Endometrial microvascular endothelial cells (primary cell): ENCODE results near the gene KIAA0040. TPM values are rescaled to one million over a fixed set of nuclear protein-coding genes. Genes with fewer than 3 reads are reported as not detected.
"Not testable (repeated sequence)": the region's sequence is repeated elsewhere in the genome, so short reads cannot be mapped to it uniquely, and the experiment has no call there.

ENCODE experiments used
- in situ Hi-C: cut with HindIII; loops from 2 replicates; pipeline ENCODE4 v1.10.0; 2017; ENCODE audit warnings: low sequenced_read_pairs, low pct_unique_long_range_greater_than_20kb; ENCODE audit errors: inconsistent ontology term
- total RNA-seq: library from RNA; depleted of rRNA; stranded (reverse); fragments of >200 nt; gene quantifications from one replicate; pipeline ENCODE4 v1.2.3, GENCODE V29; 2015; ENCODE audit errors: inconsistent ontology term

Gene KIAA0040
- total RNA-seq, 1 donor from 2014 or later = 5.9 TPM

DNA sequence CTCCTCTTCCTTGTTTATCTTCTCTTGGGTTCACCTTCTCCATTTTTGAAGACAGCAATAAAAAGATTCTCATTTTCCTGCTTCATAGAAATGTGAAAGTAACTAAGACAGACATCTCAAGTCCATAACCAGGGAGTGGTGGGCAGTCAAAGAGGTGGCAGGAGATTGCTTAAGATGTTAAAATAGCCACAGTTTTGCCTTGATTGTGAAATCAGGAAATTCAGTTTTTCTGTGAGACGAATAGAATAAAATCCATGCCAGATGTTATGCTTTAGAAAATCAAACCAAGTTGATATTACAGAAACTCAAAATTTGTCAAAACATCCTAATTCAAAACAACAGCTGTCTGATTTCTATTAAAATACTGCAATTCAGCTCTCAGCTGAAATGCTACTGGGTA lies 67.7 kb downstream of the KIAA0040 start:
- in situ Hi-C loops = no loop called here

DNA sequence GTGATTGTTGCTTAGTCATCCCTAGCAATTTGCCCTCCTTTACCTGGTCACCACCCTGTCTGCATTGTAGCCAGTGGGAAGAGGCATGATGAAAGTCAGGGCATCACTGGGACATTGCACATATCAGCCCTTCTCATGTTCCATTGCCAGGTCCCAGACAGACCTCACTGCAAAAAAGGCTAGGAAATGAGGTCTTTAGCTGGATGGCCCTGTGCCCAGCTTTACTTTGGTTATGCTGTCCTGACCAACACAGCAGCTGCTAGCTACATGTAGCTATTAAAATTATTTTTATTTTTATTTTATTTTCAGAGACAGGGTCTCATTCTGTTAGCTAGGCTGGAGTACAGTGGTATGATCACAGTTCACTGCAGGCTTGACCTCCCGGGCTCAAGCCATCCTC lies 72.1 kb downstream of the KIAA0040 start:
- in situ Hi-C loops = no loop called here

DNA sequence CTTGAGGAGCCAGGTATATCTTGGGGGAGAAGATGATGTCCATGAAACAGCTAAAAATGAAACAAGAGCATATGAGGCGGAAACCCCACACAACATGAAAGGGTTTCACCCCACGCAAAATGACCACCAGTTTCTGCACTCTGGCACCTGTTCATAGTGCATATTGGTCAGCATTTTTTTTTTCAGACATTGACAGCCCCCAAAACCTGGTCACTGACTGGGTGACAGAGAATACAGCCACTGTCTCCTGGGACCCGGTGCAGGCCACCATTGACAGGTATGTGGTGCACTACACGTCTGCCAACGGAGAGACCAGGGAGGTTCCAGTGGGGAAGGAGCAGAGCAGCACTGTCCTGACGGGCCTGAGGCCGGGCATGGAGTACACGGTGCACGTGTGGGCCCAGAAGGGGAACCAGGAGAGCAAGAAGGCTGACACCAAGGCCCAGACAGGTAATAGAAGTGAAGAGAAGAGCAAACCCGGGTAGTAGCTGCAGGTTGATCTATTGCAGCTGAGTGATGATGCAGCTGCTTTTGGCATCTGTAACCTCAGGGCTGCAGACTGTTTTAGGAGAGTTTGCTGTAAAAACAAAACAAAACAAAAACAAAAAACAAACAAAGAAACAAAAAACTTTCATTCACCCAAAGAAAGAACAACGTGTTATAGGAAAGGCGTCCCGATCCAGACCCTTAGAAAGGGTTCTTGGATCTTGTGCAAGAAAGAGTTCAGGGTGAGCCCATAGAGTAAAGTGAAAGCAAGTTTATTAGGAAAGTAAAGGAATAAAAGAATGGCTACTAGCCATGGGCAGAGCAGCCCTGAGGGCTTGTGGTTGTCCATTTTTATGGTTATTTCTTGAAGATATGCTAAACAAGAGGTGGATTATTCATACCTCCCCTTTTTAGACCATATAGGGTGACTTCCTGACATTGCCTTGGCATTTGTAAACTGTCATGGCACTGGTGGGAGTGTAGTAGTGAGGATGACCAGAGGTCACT lies 73.9 kb downstream of the KIAA0040 start:
- in situ Hi-C loops = no loop called here

DNA sequence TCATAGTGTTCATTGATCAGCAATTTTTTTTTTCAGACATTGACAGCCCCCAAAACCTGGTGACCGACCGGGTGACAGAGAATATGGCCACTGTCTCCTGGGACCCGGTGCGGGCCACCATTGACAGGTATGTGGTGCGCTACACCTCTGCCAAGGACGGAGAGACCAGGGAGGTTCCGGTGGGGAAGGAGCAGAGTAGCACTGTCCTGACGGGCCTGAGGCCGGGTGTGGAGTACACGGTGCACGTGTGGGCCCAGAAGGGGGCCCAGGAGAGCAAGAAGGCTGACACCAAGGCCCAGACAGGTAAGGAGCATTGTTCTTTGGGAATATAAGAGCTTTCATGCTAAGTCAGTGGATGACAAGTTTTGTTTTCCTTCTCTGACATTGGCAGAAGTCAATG lies 75.7 kb downstream of the KIAA0040 start:
- in situ Hi-C loops = no loop called here

DNA sequence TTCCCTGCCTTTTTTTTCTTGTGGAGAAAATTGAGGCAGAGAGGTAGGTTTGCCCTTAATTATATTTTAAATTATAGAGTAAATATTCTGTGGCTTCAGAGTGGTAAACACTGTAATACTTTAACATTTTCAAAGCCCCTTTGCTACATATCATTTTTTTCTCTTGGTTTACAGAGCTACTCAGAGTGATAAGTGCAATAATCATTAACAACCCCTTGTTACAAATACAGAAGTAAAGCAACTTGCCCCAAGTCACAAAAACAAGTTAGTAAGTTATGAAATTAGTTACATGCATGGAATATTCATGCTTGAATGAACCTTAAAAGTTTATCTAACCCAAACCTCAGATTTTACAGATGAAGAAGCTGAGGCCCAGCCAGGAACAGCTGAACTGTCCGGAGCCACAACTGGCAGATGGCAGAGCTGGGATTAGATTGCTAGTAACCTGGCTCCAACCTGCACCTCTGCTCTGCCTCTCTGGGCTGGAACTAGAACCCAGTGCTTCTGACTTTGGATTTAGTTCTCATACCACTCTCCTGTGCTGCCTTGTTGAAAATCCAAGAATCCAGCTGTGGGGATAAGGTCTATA lies 76.3 kb downstream of the KIAA0040 start:
- in situ Hi-C loops = no loop called here

DNA sequence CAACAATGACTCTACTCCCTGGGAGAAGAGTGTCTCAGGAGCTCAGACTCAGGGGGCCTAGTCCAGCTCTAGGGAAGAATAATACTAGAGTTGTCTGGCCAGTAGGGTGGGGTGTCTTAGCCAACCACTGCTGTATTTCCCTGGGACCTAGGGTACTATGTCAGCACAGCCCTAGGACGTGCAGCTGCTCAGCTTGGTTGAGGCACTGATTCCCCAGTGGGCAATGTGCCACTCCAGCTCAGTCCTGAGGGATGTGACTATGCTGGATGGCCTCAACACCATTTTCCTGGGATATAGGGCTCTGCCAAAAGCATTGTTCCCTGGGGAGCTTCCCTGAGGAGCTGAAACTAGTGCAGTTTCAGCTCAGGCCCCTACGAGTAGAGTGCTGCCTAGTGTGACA lies 77.6 kb downstream of the KIAA0040 start:
- in situ Hi-C loops = no loop called here

DNA sequence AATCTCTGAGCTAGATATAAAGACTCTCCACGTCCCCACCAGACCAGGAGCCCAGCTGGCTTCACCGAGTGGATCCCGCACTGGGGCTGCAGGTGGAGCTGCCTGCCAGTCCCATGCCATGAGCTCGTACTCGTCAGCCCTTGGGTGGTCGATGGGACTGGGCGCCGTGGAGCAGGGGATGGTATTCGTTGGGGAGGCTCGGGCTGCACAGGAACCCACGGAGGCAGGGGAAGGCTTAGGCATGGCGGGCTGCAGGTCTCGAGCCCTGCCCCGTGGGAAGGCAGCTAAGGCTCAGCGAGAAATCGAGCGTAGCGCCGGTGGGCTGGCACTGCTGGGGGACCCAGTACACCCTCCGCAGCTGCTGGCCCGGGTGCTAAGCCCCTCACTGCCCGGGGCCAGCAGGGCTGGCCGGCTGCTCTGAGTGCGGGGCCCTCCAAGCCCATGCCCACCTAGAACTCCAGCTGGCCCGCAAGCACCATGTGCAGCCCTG lies 84.2 kb downstream of the KIAA0040 start:
- in situ Hi-C loops = not testable (repeated sequence)

Other genes starting within 250 kb of the KIAA0040 start
- gene CACYBP, start 192.8 kb downstream of the KIAA0040 start, total RNA-seq = 201 TPM
- gene MRPS14, start 169.4 kb downstream of the KIAA0040 start, total RNA-seq = 16.1 TPM
- not detected for gene TNN, start 124.9 kb downstream of the KIAA0040 start, total RNA-seq